Muscle of leg (tissue), 11 donors: Measurements from ENCODE around the gene SLC45A2. TPM values are rescaled to one million over a fixed set of nuclear protein-coding genes. Genes with fewer than 3 reads are reported as not detected.
A peak's percentile ranks its signal among the peaks of the same experiment; 100 is the strongest.
"Not testable (repeated sequence)": the region's sequence is repeated elsewhere in the genome, so short reads cannot be mapped to it uniquely, and the experiment has no call there.

Experiments
- DNase-seq: peaks from one replicate; pipeline ENCODE4 v3.0.0; 2013
- H3K27ac ChIP-seq: one replicate; pipeline ENCODE4 v1.5.1; 2013; ENCODE audit warnings: mild to moderate bottlenecking, low read length, control low read depth
- H3K27me3 ChIP-seq: one replicate; pipeline ENCODE4 v1.6.1; 2013; ENCODE audit warnings: low read length; ENCODE audit not compliant: control insufficient read depth, insufficient read depth
- H3K36me3 ChIP-seq: one replicate; pipeline ENCODE4 v1.6.1; 2013; ENCODE audit warnings: low read length; ENCODE audit not compliant: control insufficient read depth, insufficient read depth
- H3K4me1 ChIP-seq: one replicate; pipeline ENCODE4 v1.6.1; 2013; ENCODE audit warnings: low read length; ENCODE audit not compliant: control insufficient read depth, insufficient read depth
- H3K4me3 ChIP-seq: one replicate; pipeline ENCODE4 v1.5.1; 2013; ENCODE audit warnings: low read length, control low read depth
- H3K9me3 ChIP-seq: replicated peaks from 2 replicates; pipeline ENCODE4 v1.6.1; 2013; ENCODE audit warnings: low read depth, low read length; ENCODE audit not compliant: control insufficient read depth
- WGBS: methylation state at CpG from one replicate; pipeline ENCODE4 v1.1.5; 2013; ENCODE audit warnings: missing lambda C conversion rate; ENCODE audit not compliant: insufficient coverage; 5-methylcytosine and 5-hydroxymethylcytosine counted together
- polyA plus RNA-seq, 8 donors: library from polyadenylated mRNA; unstranded; fragments of 120-200 nt; gene quantifications; one replicate each; pipeline versions ENCODE4 v1.2.1 to v1.2.3, GENCODE V29; 2013; ENCODE audit warnings: inconsistent platforms in 1 of 8, low replicate concordance in 1 of 8; ENCODE audit not compliant: insufficient read length in 8 of 8, insufficient read depth in 1 of 8
- total RNA-seq: library from RNA; stranded (reverse); fragments of 120-200 nt; gene quantifications from one replicate; pipeline ENCODE4 v1.2.4, GENCODE V29; 2013

Gene SLC45A2
- total and polyA plus RNA-seq, 9 donors, result 0.09 to 0.59 (median 0.16) TPM

GRCh38 chr5:34017254-34017653 is 32.8 kb upstream of the SLC45A2 start:
- DNase-seq, result no peak
- 100% methylated on average over 2 of the region's 2 CpGs for WGBS
- H3K9me3 ChIP-seq, result no peaks in the 10 kb centered on the region
- H3K36me3 ChIP-seq, result peaks cover 16% of the 10 kb centered on the region
- no peak overlapping the region for H3K27ac ChIP-seq
- H3K4me3 ChIP-seq, result no peak overlapping the region
- peaks cover 5% of the 10 kb centered on the region for H3K4me1 ChIP-seq
- H3K27me3 ChIP-seq, result no peaks in the 10 kb centered on the region

GRCh38 chr5:34016750-34017149 is 32.3 kb upstream of the SLC45A2 start:
- Histone ChIP-seq H3K27ac (no peak overlapping the region), H3K9me3 (no peaks in the 10 kb centered on the region), H3K27me3 (no peaks in the 10 kb centered on the region), H3K4me3 (no peak overlapping the region), H3K4me1 (peaks cover 3% of the 10 kb centered on the region), H3K36me3 (peaks cover 15% of the 10 kb centered on the region)
- DNase-seq, result no peak
- 92% methylated on average over 2 of the region's 2 CpGs for WGBS

GRCh38 chr5:34016222-34016621 is 31.7 kb upstream of the SLC45A2 start:
- no peaks in the 10 kb centered on the region for H3K9me3 ChIP-seq
- WGBS, result 25% methylated on average over 1 of the region's 5 CpGs
- H3K27me3 ChIP-seq, result no peaks in the 10 kb centered on the region
- peaks cover 15% of the 10 kb centered on the region for H3K36me3 ChIP-seq
- peaks cover 3% of the 10 kb centered on the region for H3K4me1 ChIP-seq
- H3K27ac ChIP-seq, result no peak overlapping the region
- H3K4me3 ChIP-seq, result no peak overlapping the region
- DNase-seq, result no peak

- Histone ChIP-seq H3K9me3 (no peaks in the 10 kb centered on the region), H3K27me3 (no peaks in the 10 kb centered on the region), H3K36me3 (peaks cover 6% of the 10 kb centered on the region), H3K4me3 (no peak overlapping the region), H3K4me1 (peaks cover 3% of the 10 kb centered on the region), H3K27ac (no peak overlapping the region)
- no peak for DNase-seq
- no CpG with 5 or more reads among the region's 4 CpGs for WGBS
Measured at GRCh38 chr5:34015120-34015822, 30.8 kb upstream of the SLC45A2 start.

- Histone ChIP-seq H3K9me3 (no peaks in the 10 kb centered on the region), H3K4me1 (peaks cover 3% of the 10 kb centered on the region), H3K4me3 (no peak overlapping the region), H3K27ac (no peak overlapping the region), H3K27me3 (no peaks in the 10 kb centered on the region), H3K36me3 (peaks cover 4% of the 10 kb centered on the region)
- no peak for DNase-seq
- no CpG with 5 or more reads among the region's 2 CpGs for WGBS
Measured at GRCh38 chr5:34014626-34015025, 30.1 kb upstream of the SLC45A2 start.

- Histone ChIP-seq H3K27ac (no peak overlapping the region), H3K36me3 (peaks cover 4% of the 10 kb centered on the region), H3K27me3 (no peaks in the 10 kb centered on the region), H3K4me3 (no peak overlapping the region), H3K4me1 (peaks cover 3% of the 10 kb centered on the region), H3K9me3 (no peaks in the 10 kb centered on the region)
- no peak for DNase-seq
- WGBS, result no CpG with 5 or more reads among the region's 3 CpGs
Measured at GRCh38 chr5:34013547-34013946, 29.1 kb upstream of the SLC45A2 start.

GRCh38 chr5:34012791-34013190 is 28.3 kb upstream of the SLC45A2 start:
- Histone ChIP-seq H3K27ac (peak overlapping the region; percentile 53), H3K9me3 (no peaks in the 10 kb centered on the region), H3K36me3 (peaks cover 4% of the 10 kb centered on the region), H3K4me1 (peaks cover 3% of the 10 kb centered on the region), H3K27me3 (no peaks in the 10 kb centered on the region), H3K4me3 (no peak overlapping the region)
- DNase-seq, result peak; percentile 85

- H3K27ac ChIP-seq, result no peak overlapping the region
Measured at GRCh38 chr5:34011536-34011935, 27.0 kb upstream of the SLC45A2 start.

GRCh38 chr5:34010146-34010545 is 25.7 kb upstream of the SLC45A2 start:
- H3K27me3 ChIP-seq, H3K4me3 ChIP-seq, H3K27ac ChIP-seq, H3K36me3 ChIP-seq, DNase-seq, H3K9me3 ChIP-seq: not testable (repeated sequence)
- H3K4me1 ChIP-seq, result peaks cover 12% of the 10 kb centered on the region
- WGBS, result 91% methylated on average over 2 of the region's 2 CpGs

More at GRCh38 chr5:34011536-34011935, 27.0 kb upstream of the SLC45A2 start:
- Histone ChIP-seq H3K27me3 (no peaks in the 10 kb centered on the region), H3K4me3 (no peak overlapping the region), H3K4me1 (peaks cover 10% of the 10 kb centered on the region), H3K36me3 (no peaks in the 10 kb centered on the region), H3K9me3 (no peaks in the 10 kb centered on the region)
- 83% methylated on average over 2 of the region's 4 CpGs for WGBS
- peak; percentile 62 for DNase-seq

- Histone ChIP-seq H3K4me1 (peaks cover 12% of the 10 kb centered on the region), H3K27ac (no peak overlapping the region), H3K27me3 (no peaks in the 10 kb centered on the region), H3K9me3 (no peaks in the 10 kb centered on the region), H3K36me3 (peaks cover 2% of the 10 kb centered on the region), H3K4me3 (no peak overlapping the region)
- WGBS, result no CpG with 5 or more reads among the region's 1 CpG
- DNase-seq, result no peak
Measured at GRCh38 chr5:34009610-34010009, 25.1 kb upstream of the SLC45A2 start.

- Histone ChIP-seq H3K27me3 (no peaks in the 10 kb centered on the region), H3K36me3 (peaks cover 6% of the 10 kb centered on the region), H3K27ac (peak overlapping the region; percentile 99), H3K4me3 (peak overlapping the region; percentile 80), H3K9me3 (no peaks in the 10 kb centered on the region), H3K4me1 (peaks cover 12% of the 10 kb centered on the region)
- DNase-seq, result no peak
- WGBS, result no CpG with 5 or more reads among the region's 1 CpG
Measured at GRCh38 chr5:34008802-34009201, 24.3 kb upstream of the SLC45A2 start.
